ENCODE data around the gene SCRN2.

Gene SCRN2

GRCh38 chr17:47878203-47879027 lies 37.3 kb upstream of the SCRN2 start:
- Mint-ChIP-seq H3K4me3 (no peak overlapping the region), H3K27ac (no peak overlapping the region), H3K4me1 (ENCODE audit: low read depth in 2 of 2) (peaks cover 5 to 6% of the 10 kb centered on the region in 2 donors), H3K9me3 (no peaks in the 10 kb centered on the region), H3K27me3 (peaks cover 49 to 80% of the 10 kb centered on the region in 2 donors), H3K36me3 (ENCODE audit: insufficient read depth) (peaks cover 6% of the 10 kb centered on the region)
- ATAC-seq (replicated peaks) (no peak), DNase-seq (no peak)

GRCh38 chr17:47877368-47878034 lies 36.4 kb upstream of the SCRN2 start:
- peaks cover 52 to 80% of the 10 kb centered on the region in 2 donors for H3K27me3 Mint-ChIP-seq
- H3K4me3 Mint-ChIP-seq = no peak overlapping the region
- no peaks in the 10 kb centered on the region for H3K9me3 Mint-ChIP-seq

GRCh38 chr17:47875011-47875985 lies 34.2 kb upstream of the SCRN2 start:
- Mint-ChIP-seq H3K4me3 (no peak overlapping the region), H3K27ac (no peak overlapping the region), H3K4me1 (ENCODE audit: low read depth in 2 of 2) (peaks cover 0 to 2% of the 10 kb centered on the region in 2 donors), H3K9me3 (no peaks in the 10 kb centered on the region), H3K27me3 (peaks cover 71 to 91% of the 10 kb centered on the region in 2 donors), H3K36me3 (ENCODE audit: insufficient read depth) (peaks cover 6% of the 10 kb centered on the region)
- ATAC-seq (replicated peaks) (no peak), DNase-seq (no peak)

More at GRCh38 chr17:47877368-47878034, 36.4 kb upstream of the SCRN2 start:
- DNase-seq (no peak), ATAC-seq (replicated peaks) (no peak)
- H3K4me1 Mint-ChIP-seq (ENCODE audit: low read depth in 2 of 2) = peaks cover 0 to 2% of the 10 kb centered on the region in 2 donors
- H3K36me3 Mint-ChIP-seq (ENCODE audit: insufficient read depth) = peaks cover 6% of the 10 kb centered on the region
- H3K27ac Mint-ChIP-seq = no peak overlapping the region

- no peak for DNase-seq
- ATAC-seq (replicated peaks) = no peak
- peaks cover 64 to 93% of the 10 kb centered on the region in 2 donors for H3K27me3 Mint-ChIP-seq
- H3K4me1 Mint-ChIP-seq (ENCODE audit: low read depth in 2 of 2) = no peaks in the 10 kb centered on the region
- no peak overlapping the region for H3K4me3 Mint-ChIP-seq
- no peaks in the 10 kb centered on the region for H3K36me3 Mint-ChIP-seq (ENCODE audit: insufficient read depth)
- H3K27ac Mint-ChIP-seq = no peak overlapping the region
- no peaks in the 10 kb centered on the region for H3K9me3 Mint-ChIP-seq
These were observed 32.4 kb upstream of the SCRN2 start for GRCh38 chr17:47873200-47874090.

GRCh38 chr17:47872651-47873161 lies 31.6 kb upstream of the SCRN2 start:
- no peaks in the 10 kb centered on the region for H3K4me1 Mint-ChIP-seq (ENCODE audit: low read depth in 2 of 2)
- no peaks in the 10 kb centered on the region for H3K9me3 Mint-ChIP-seq
- no peak for DNase-seq
- no peaks in the 10 kb centered on the region for H3K36me3 Mint-ChIP-seq (ENCODE audit: insufficient read depth)
- peaks cover 64 to 93% of the 10 kb centered on the region in 2 donors for H3K27me3 Mint-ChIP-seq
- no peak for ATAC-seq (replicated peaks)
- H3K27ac Mint-ChIP-seq = no peak overlapping the region
- no peak overlapping the region for H3K4me3 Mint-ChIP-seq

- ATAC-seq (replicated peaks) (no peak), DNase-seq (no peak)
- Mint-ChIP-seq H3K27ac (no peak overlapping the region), H3K27me3 (peaks cover 65 to 92% of the 10 kb centered on the region in 2 donors), H3K4me3 (no peak overlapping the region), H3K9me3 (no peaks in the 10 kb centered on the region), H3K36me3 (ENCODE audit: insufficient read depth) (no peaks in the 10 kb centered on the region), H3K4me1 (ENCODE audit: low read depth in 2 of 2) (no peaks in the 10 kb centered on the region)
These were observed 31.1 kb upstream of the SCRN2 start for GRCh38 chr17:47872019-47872650.

GRCh38 chr17:47871048-47871447 lies 30.0 kb upstream of the SCRN2 start:
- Mint-ChIP-seq H3K9me3 (no peaks in the 10 kb centered on the region), H3K36me3 (ENCODE audit: insufficient read depth) (no peaks in the 10 kb centered on the region), H3K4me1 (ENCODE audit: low read depth in 2 of 2) (no peaks in the 10 kb centered on the region), H3K27me3 (peaks cover 65 to 96% of the 10 kb centered on the region in 2 donors), H3K27ac (no peak overlapping the region), H3K4me3 (no peak overlapping the region)
- ATAC-seq (replicated peaks) (no peak), DNase-seq (no peak)

GRCh38 chr17:47870056-47870455 lies 29.0 kb upstream of the SCRN2 start:
- no peak for DNase-seq
- Mint-ChIP-seq H3K4me3 (no peak overlapping the region), H3K9me3 (no peaks in the 10 kb centered on the region), H3K36me3 (ENCODE audit: insufficient read depth) (no peaks in the 10 kb centered on the region), H3K4me1 (ENCODE audit: low read depth in 2 of 2) (no peaks in the 10 kb centered on the region), H3K27me3 (peaks cover 56 to 96% of the 10 kb centered on the region in 2 donors), H3K27ac (no peak overlapping the region)
- ATAC-seq (replicated peaks) = no peak

- Mint-ChIP-seq H3K9me3 (no peaks in the 10 kb centered on the region), H3K36me3 (ENCODE audit: insufficient read depth) (no peaks in the 10 kb centered on the region), H3K4me3 (no peak overlapping the region), H3K4me1 (ENCODE audit: low read depth in 2 of 2) (peaks cover 0 to 1% of the 10 kb centered on the region in 2 donors), H3K27ac (no peak overlapping the region), H3K27me3 (peaks cover 46 to 96% of the 10 kb centered on the region in 2 donors)
- DNase-seq = no peak
- ATAC-seq (replicated peaks) = no peak
These were observed 28.0 kb upstream of the SCRN2 start for GRCh38 chr17:47869114-47869513.

GRCh38 chr17:47867813-47868533 lies 26.9 kb upstream of the SCRN2 start:
- Mint-ChIP-seq H3K4me1 (ENCODE audit: low read depth in 2 of 2) (peaks cover 0 to 1% of the 10 kb centered on the region in 2 donors), H3K27ac (no peak overlapping the region), H3K9me3 (no peaks in the 10 kb centered on the region), H3K4me3 (no peak overlapping the region), H3K27me3 (peaks cover 35 to 86% of the 10 kb centered on the region in 2 donors), H3K36me3 (ENCODE audit: insufficient read depth) (peaks cover 3% of the 10 kb centered on the region)
- ATAC-seq (replicated peaks) (no peak), DNase-seq (no peak)

GRCh38 chr17:47866941-47867340 lies 25.9 kb upstream of the SCRN2 start:
- DNase-seq (no peak), ATAC-seq (replicated peaks) (no peak)
- no peaks in the 10 kb centered on the region for H3K9me3 Mint-ChIP-seq
- H3K27ac Mint-ChIP-seq = no peak overlapping the region
- H3K27me3 Mint-ChIP-seq = peaks cover 26 to 75% of the 10 kb centered on the region in 2 donors
- H3K4me1 Mint-ChIP-seq (ENCODE audit: low read depth in 2 of 2) = peaks cover 0 to 1% of the 10 kb centered on the region in 2 donors
- H3K36me3 Mint-ChIP-seq (ENCODE audit: insufficient read depth) = peaks cover 6% of the 10 kb centered on the region
- H3K4me3 Mint-ChIP-seq = no peak overlapping the region
